WI38 (cell line): ENCODE data around the gene EGFL8.

Experiments
- H3K4me3 ChIP-seq: 2 replicates; pipeline ENCODE4 v1.5.1; 2011; ENCODE audit warnings: low read depth, mild to moderate bottlenecking, control low read depth, low read length
- TF ChIP-seq, protein P1 (sequence below): IDR thresholded peaks from 2 replicates; pipeline ENCODE4 v1.5.1; 2012; ENCODE audit warnings: low read depth, mild to moderate bottlenecking, control low read depth, low read length

Gene EGFL8

DNA sequence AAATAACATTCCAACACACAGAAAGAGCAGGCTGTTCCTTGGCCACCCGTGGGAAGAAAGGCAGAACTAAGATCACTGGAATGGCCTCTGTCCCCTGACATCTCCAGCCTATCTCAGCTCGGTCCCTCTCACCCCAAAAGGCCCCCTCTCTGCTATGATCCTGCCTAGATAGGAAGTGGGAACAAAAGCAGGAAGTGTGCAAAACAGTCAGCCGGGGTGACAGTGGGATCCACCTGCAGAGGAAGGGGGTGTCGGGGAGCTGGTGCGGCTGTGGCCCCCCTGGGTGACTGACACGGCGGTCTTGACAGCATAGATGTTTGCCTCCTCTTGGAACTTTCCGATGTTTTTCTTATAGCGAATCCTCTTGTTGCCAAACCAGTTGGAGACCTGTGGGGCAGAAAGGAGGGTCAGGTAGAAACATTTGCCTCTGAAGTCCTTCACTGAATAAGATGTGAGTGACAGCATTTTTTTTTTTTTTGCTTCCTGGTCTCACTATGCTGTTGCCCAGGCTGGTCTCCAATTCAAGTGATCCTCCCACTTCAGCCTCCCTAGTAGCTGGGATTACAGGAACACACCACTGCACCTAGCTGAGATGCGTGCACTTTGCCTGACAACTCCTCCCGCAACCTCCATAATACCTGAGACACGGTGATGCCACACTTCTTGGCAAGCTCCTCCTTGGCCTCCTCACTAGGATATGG, 22.8 kb downstream of the EGFL8 start:
- TF ChIP-seq, protein P1, sequence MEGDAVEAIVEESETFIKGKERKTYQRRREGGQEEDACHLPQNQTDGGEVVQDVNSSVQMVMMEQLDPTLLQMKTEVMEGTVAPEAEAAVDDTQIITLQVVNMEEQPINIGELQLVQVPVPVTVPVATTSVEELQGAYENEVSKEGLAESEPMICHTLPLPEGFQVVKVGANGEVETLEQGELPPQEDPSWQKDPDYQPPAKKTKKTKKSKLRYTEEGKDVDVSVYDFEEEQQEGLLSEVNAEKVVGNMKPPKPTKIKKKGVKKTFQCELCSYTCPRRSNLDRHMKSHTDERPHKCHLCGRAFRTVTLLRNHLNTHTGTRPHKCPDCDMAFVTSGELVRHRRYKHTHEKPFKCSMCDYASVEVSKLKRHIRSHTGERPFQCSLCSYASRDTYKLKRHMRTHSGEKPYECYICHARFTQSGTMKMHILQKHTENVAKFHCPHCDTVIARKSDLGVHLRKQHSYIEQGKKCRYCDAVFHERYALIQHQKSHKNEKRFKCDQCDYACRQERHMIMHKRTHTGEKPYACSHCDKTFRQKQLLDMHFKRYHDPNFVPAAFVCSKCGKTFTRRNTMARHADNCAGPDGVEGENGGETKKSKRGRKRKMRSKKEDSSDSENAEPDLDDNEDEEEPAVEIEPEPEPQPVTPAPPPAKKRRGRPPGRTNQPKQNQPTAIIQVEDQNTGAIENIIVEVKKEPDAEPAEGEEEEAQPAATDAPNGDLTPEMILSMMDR = no peak
- H3K4me3 ChIP-seq = no peak overlapping the region

DNA sequence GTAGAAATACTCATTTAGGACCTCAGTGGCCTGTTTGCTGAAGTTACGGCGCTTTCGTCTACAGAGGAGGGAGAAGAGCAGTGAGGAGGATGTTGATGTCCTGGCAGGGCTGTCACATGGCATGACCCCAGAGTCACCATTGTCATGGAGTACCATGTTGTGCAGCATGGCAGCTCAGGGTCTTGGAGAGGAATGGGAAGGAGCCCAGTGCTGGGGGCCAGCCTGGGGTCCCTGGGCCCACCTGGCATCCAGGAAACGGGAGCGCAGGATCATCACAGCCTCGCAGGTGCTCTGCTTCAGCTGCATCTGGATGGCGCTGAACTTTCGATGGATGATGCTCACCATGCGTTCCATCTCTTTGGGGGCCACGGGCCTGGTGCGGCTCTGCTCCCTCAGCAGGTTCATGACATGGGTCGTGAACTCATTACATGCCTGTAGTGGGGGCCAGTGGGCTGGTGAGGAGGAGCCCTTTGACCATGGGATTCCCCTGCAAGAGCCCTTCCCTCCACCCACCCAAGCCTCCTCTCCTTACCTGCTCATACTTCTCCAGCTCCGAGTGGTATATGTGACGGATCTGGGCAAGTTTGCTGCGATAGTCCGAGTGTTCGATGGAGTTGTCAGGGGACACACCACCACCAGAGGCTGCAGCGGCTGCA, 23.5 kb downstream of the EGFL8 start:
- peak overlapping the region; percentile 81 for H3K4me3 ChIP-seq

DNA sequence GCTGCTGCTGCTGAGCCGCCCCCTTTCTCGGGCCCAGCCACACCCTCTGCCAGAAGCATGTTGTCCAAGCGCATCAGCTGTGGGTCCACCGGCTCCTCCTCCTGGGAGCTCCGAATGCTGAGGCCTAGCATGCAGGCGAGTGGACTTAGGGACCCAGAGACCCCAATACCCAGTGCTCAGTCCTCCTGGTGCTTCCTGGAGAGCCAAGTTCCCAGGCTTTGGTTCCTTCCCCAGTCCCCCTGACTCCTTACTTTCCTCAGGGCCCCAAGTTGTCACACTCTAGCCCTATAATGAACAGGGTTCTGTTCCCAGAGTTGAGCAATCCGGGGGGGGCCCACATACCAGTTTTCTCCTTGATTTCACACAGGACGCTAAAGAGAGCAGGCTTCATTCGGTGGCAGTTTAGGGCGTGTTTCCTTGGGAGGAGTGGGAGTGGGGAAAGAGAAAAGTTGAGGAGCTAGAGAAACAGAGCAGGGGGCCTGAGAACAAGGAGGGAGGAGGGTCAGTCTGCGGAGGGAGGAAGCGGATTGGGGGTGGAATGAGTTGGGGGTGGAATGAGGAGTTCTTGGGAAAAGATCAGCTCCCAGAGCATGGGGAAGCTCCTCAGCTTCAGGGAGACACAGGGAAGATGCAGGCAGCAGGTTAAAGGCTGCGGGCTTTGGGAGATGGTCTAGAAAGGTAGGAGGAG, 24.1 kb downstream of the EGFL8 start:
- TF ChIP-seq, protein P1 = no peak
- H3K4me3 ChIP-seq = peak overlapping the region; percentile 81

DNA sequence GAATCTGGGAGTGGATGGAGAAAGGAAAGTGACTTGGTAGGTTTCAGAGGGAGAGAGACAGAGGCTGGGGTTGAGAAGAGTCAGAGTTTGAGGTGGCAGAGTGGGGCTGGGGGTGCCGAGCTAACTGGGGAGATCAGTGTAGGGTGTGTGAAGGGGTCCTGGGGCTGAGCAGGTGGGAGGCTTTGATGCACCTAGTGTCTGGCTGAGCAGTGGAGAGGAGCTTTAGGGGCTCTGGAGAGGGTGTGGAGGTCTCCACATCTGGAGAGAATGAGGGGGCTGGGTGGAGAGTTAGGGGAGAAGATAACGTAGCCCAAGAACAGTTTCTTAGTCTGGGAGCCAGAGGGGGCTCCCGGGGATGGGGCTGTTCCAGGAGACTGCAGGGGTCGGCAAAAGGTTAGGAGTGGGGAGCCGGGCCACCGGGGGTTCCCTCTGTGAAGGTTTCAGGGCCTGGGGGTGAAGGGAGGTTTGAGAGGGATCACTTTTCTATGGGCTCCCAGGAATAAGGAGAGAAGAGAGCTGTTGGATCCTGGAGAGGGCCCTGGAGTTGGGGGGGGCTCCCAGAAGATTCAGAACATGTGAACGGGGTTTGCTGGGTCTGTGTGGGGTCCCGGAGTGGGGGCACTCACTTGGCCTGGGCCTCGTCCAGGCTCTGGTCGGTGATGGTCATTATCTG, 24.8 kb downstream of the EGFL8 start:
- TF ChIP-seq, protein P1 = no peak
- H3K4me3 ChIP-seq = peak overlapping the region; percentile 81

DNA sequence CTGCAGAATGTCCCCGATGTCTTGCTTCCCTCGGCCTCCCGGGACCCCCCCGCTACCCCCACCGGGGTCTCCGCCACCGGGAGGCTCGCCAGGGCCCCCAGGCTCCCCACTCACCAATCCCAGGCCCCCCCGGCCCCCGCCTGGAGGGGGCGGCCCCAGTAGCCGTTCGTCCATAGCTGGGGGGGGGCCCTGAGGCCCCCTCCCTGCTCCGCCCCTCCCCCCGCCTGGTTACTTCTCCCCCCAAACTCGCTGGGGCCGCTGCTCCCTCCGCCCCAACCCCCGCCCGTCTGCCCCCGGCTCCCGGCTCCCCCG, 25.3 kb downstream of the EGFL8 start:
- peak overlapping the region; percentile 81 for H3K4me3 ChIP-seq
- TF ChIP-seq, protein P1 = no peak

DNA sequence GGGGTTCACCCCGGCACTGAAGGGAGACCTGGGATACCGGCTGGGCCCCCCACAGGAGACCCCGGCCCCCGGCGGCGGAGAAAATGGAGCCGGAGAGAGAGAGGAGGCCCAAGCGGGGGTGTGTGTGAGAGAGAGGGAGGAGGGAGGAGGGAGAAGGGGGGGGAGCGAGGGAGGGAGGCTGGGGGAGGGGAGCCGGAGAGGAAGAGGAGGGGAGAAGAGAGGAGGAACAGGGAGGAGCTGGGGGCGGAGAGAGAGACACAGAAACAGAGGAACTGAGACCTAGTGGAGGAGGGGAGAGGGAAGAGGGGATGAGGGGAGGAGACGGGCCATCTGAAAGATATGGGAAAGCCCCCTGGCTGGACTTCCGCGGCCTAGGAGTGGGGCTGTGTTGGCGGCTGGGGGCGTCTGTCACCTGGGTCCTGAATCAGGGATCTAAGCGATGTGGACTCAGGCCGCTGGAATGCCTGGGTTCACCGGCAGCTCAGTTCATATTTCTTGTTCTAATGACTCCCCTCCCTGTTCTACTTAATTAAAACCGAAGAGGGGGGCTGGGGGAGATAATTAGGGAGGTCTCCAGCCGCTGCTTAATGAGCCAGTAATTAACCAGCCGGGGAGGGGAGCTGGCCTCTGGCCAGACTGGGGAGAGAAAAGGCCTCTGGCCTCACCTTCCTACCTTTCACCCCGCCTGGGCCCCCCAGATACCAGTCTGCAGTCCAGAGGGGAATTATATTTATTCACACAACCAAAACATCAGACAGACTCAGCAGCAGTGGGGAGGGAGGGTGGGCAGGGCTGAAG, 25.9 kb downstream of the EGFL8 start, which contains the start of gene PBX2:
Gene PBX2 (minus strand): TSS at position 149 of the 798 bp plus-strand sequence. CDS start 287 bp downstream, outside the sequence.
- peak within 1 kb of the TSS; percentile 81 for H3K4me3 ChIP-seq
- TF ChIP-seq, protein P1 = no peak
